GM23338 (cell line): ENCODE data around the gene LYG1.

Source experiments
- CREB1 ChIP-seq: fragments of 250-450 bp; sonication (Bioruptor Pico); IDR thresholded peaks from 2 replicates; pipeline ENCODE4 v1.5.0; 2020; ENCODE audit warnings: low read depth, mild to moderate bottlenecking, moderate library complexity
- CTCF ChIP-seq, 2 experiments: fragments of 200-600 bp in 1 of 2; sonication (generic) in 1 of 2; conservative IDR thresholded peaks; 2 replicates each; pipeline versions ENCODE4 v1.5.1 to v1.6.1; 2016 to 2017; ENCODE audit warnings: antibody characterized with exemption in 2 of 2, low read depth in 2 of 2, mild to moderate bottlenecking in 2 of 2, moderate library complexity in 1 of 2
- ETS1 ChIP-seq: IDR thresholded peaks from 2 replicates; pipeline ENCODE4 v1.6.1; 2016; ENCODE audit warnings: antibody characterized with exemption
- EZH2 ChIP-seq: fragments of 200-600 bp; sonication (generic); IDR thresholded peaks from one replicate; pipeline ENCODE4 v1.8.0; 2017; ENCODE audit warnings: antibody characterized with exemption, mild to moderate bottlenecking, low read depth; ENCODE audit not compliant: unreplicated experiment
- EZH2phosphoT487 ChIP-seq: fragments of 200-600 bp; sonication (generic); IDR thresholded peaks from one replicate; pipeline ENCODE4 v1.8.1; 2018; ENCODE audit warnings: antibody characterized with exemption; ENCODE audit not compliant: unreplicated experiment
- NANOG ChIP-seq: IDR thresholded peaks from 2 replicates; pipeline ENCODE4 v1.6.1; 2016; ENCODE audit warnings: antibody characterized with exemption, borderline replicate concordance
- POLR2AphosphoS5 ChIP-seq: IDR thresholded peaks from 2 replicates; pipeline ENCODE4 v1.6.1; 2016; ENCODE audit warnings: antibody characterized with exemption, low read depth
- REST ChIP-seq: IDR thresholded peaks from one replicate; pipeline ENCODE4 v1.6.1; 2018; ENCODE audit warnings: antibody characterized with exemption; ENCODE audit not compliant: unreplicated experiment

DNA sequence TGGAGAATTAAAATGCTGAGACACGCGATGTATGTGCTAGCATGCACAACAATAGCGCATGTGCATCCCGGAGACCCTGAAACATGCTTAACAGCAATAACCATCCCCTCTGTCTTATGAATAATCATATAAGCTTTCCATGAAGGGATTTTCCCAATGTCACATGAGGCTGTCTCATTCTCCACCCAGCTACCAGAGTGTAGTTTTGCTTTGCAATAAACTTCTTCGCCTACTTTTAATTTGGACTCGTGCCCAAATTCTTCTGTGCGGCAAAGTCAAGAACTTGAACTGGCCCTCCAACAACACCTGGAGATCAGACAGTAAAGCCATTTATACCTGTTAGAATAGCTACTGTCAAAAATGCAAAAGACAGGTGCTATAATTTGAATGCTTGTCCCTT is 15.5 kb downstream of the LYG1 start:
- no peak for TF ChIP-seq CTCF (conservative IDR thresholded peaks at IDR 0.05; ENCODE audit: low read depth in 2 of 2)
- TF ChIP-seq CREB1 (CRISPR knock-in tag): no peak
- no peak for TF ChIP-seq NANOG
- TF ChIP-seq EZH2: no peak
- TF ChIP-seq POLR2AphosphoS5: no peak
- no peak for TF ChIP-seq ETS1
- no peak for TF ChIP-seq REST
- TF ChIP-seq EZH2phosphoT487: no peak
